ENCODE results near the gene NFATC3.

NFATC3 gene

DNA sequence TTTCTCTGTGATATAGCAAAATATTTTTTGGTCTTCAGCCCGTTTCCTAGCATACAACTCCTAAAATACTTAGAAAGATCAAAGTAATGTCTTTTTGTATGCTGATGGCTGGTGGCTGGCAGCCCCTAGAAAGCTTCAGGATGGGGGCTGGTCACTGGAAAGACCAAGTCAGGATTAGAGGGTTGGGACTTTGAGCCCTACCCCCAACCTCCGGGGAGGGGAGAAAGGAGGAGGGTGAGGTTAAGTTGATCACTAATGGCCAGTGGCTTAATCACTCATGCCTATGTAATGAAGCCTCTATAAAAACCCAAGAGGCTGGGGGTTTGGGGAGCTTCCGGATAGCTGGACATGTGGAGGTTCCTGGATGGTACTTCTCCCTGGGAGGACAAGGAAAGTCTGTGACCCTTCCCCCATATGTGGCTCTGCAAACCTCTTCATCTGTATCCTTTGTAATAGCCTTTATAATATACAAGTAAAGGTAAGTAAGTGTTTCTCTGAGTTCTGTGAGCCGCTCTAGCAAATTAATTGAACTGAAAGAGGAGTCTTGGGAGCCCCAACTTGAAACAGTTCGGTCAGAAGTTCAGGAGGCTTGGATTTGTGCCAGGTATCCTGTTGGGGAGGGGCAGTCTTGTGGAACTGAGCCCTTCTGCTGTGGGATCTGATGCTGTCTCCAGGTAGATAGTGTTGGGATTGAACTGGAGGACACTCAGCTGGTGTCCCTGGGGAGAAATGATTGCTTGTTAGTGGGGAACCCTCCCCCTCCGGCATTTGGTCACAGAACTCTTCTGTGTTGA lies 182.6 kb downstream of the NFATC3 start:
- H3K4me3 ChIP-seq (ENCODE audit: low read depth, low read length) = no peak overlapping the region

DNA sequence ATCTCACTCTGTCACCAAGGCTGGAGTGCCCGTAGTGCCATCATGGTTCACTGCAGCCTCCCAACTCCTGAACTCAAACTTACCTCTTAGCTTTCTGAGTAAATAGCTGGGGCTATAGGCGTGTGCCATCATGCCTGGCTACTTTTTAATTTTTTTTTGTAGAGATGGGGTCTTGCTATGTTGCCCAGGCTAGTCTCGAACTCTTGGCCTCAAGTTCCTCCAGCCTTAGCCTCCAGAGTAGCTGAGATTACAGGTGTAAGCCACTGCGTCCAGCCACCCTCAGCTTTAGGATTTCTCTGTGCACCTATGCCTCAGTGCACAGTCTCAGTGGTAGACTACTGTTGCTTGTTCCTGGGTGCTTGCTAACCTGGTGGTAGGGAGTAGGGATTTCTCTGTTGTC lies 184.6 kb downstream of the NFATC3 start:
- H3K4me3 ChIP-seq (ENCODE audit: low read depth, low read length) = no peak overlapping the region

DNA sequence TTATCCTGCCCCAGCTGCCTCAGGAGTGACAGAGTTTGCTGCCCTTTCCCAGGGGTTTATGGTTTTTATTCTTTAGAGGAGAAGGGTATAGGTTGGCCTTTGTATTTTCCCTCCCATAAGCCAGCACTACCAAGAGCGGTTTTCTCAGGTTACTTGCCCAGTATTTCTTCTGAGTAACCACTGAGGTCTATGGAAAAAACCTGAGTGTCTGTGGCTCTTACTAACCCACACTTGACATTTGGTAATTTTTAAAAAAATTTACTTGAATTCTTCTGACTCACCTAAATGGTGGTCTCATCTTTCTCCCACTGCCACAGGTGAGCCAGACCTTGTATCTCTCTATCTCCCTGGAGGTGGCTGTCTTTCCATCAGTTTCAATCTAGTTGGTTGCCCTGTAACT lies 185.2 kb downstream of the NFATC3 start:
- no peak overlapping the region for H3K4me3 ChIP-seq (ENCODE audit: low read depth, low read length)

- H3K4me3 ChIP-seq (ENCODE audit: low read depth, low read length) = no peak overlapping the region
Measured at GRCh38 chr16:68272507-68273209, 187.5 kb downstream of the NFATC3 start.

GRCh38 chr16:68273459-68273858 lies 188.3 kb downstream of the NFATC3 start:
- H3K4me3 ChIP-seq (ENCODE audit: low read depth, low read length) = no peak overlapping the region

- no peak overlapping the region for H3K4me3 ChIP-seq (ENCODE audit: low read depth, low read length)
Measured at GRCh38 chr16:68273896-68274295, 188.7 kb downstream of the NFATC3 start.

GRCh38 chr16:68274441-68274840 lies 189.3 kb downstream of the NFATC3 start:
- H3K4me3 ChIP-seq (ENCODE audit: low read depth, low read length) = no peak overlapping the region

DNA sequence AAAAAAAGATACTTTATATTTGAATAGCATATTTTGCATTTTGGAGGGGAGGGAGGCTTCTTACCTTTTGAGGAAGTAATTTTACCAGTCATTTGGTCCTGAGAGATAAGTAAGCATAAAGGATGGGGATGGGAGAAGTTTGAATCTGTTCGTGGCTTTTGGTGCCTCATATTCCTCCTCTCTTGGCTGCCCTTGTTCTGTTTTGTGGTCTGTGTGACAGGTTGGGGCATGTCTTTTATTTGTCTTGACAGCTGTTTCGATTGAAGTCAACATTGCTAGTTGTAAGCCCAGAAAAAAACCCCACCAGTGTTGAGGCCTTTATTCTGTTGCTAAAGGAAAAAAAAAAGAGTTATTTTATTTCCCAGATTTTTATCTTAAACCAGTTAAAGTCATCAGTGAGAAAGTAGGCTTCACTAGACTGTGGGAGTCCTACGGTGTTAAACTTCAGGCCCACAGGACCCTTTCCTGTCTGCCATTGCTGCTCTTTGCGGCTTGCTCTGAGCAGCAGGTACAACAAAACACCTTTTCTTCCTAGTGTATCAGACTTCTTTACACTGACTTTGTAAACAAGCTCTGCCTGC lies 190.5 kb downstream of the NFATC3 start:
- no peak overlapping the region for H3K4me3 ChIP-seq (ENCODE audit: low read depth, low read length)

GRCh38 chr16:68276223-68276622 lies 191.1 kb downstream of the NFATC3 start:
- no peak overlapping the region for H3K4me3 ChIP-seq (ENCODE audit: low read depth, low read length)

Measured in iPS-11a (cell line).